ENCODE measurements around the gene GPI. TPM values are rescaled to one million over a fixed set of nuclear protein-coding genes. Genes with fewer than 3 reads are reported as not detected.

Gene GPI
- total RNA-seq, 3 donors from 2014 or later (not counting 1 experiment from before 2014, with no cell fraction given) = 98.5 to 132 (median 104) TPM

- 94% methylated on average over 4 of the region's 4 CpGs for WGBS (ENCODE audit: insufficient coverage)
- Histone ChIP-seq H3K27ac (ENCODE audit: low read length) (no peak overlapping the region), H3K4me3 (ENCODE audit: low read length) (no peak overlapping the region), H3K27me3 (ENCODE audit: control insufficient read depth, insufficient read depth, low read length) (no peaks in the 10 kb centered on the region), H3K9me3 (ENCODE audit: control insufficient read depth, insufficient read depth, low read length) (no peaks in the 10 kb centered on the region), H3K36me3 (ENCODE audit: control insufficient read depth, insufficient read depth, low read length) (peaks cover 13% of the 10 kb centered on the region), H3K4me1 (ENCODE audit: control insufficient read depth, insufficient read depth, low read length) (peaks cover 30% of the 10 kb centered on the region)
- intact Hi-C loops (cut with micrococcal nuclease) = no loop called here
- TF ChIP-seq CTCF (IDR thresholded peaks at IDR 0.05) = no peak
- Mint-ChIP-seq H3K4me3 (no peak overlapping the region), H3K36me3 (peaks cover 7% of the 10 kb centered on the region), H3K27me3 (ENCODE audit: low read depth in 2 of 2) (no peaks in the 10 kb centered on the region), H3K4me1 (peaks cover 18 to 24% of the 10 kb centered on the region in 2 donors), H3K27ac (no peak overlapping the region), H3K9me3 (no peaks in the 10 kb centered on the region)
- no peak for DNase-seq
- no peak for ATAC-seq
Observed at GRCh38 chr19:34356875-34357274, 8.1 kb upstream of the GPI start.

GRCh38 chr19:34357431-34357830 lies 7.6 kb upstream of the GPI start:
- no peaks in the 10 kb centered on the region for H3K9me3 ChIP-seq (ENCODE audit: control insufficient read depth, insufficient read depth, low read length)
- Mint-ChIP-seq H3K36me3 (peaks cover 7% of the 10 kb centered on the region), H3K9me3 (no peaks in the 10 kb centered on the region), H3K4me1 (peaks cover 18 to 24% of the 10 kb centered on the region in 2 donors), H3K27ac (peak overlapping the region; percentile 2 to 59), H3K27me3 (ENCODE audit: low read depth in 2 of 2) (no peaks in the 10 kb centered on the region), H3K4me3 (peak overlapping the region; percentile 64)
- H3K36me3 ChIP-seq (ENCODE audit: control insufficient read depth, insufficient read depth, low read length) = peaks cover 13% of the 10 kb centered on the region
- H3K4me3 ChIP-seq (ENCODE audit: low read length) = no peak overlapping the region
- ATAC-seq (no peak), DNase-seq (no peak)
- no peak for TF ChIP-seq CTCF (IDR thresholded peaks at IDR 0.05)
- no peaks in the 10 kb centered on the region for H3K27me3 ChIP-seq (ENCODE audit: control insufficient read depth, insufficient read depth, low read length)
- H3K4me1 ChIP-seq (ENCODE audit: control insufficient read depth, insufficient read depth, low read length) = peaks cover 25% of the 10 kb centered on the region
- intact Hi-C loops (cut with micrococcal nuclease) = no loop called here
- 98% methylated on average over 4 of the region's 4 CpGs for WGBS (ENCODE audit: insufficient coverage)
- no peak overlapping the region for H3K27ac ChIP-seq (ENCODE audit: low read length)

DNA sequence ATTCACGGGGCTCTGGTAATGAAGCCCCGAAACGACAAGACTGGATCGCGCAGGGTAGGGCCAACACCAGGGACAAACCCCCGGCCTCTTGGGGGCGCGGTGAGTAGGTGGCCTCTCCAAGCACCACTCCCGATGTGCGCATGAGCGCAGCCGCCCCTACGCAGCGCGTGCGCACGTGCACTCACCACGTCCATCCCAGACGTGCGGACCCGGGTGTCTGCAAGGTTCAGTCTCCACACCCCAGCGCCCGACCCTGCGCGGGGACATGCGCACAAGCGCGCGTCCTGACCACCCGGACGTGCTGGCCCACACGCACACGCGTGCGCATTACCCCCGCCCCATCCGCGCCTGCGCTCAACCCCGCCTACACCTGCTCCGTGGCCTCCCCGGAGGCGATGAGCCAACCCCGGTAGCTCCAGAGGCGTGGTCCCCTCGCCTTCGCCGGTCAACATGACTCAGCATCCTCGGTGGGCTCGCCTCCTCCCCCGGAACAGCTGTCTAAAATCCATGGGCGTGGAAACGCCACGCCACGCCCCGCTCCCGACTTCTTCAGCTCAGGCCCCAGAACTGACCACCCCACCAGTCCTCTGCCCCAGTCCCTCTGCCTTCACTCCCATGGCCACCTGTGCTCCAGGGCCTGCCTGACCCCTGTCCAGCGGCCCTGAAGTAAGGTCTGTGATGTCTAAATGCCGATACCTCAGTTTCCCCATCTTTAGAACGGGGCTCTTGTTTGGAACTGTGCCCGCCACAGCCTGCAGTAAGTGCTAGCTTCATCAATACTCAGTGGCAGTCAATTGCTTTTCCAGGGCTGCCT lies 5.6 kb upstream of the GPI start:
- no peaks in the 10 kb centered on the region for H3K9me3 Mint-ChIP-seq
- intact Hi-C loops (cut with micrococcal nuclease) = loop anchor here (2.0 kb wide), 1 partner anchor 71 kb away; no protein-coding TSS in a partner anchor
- H3K27me3 Mint-ChIP-seq (ENCODE audit: low read depth in 2 of 2) = no peaks in the 10 kb centered on the region
- peak overlapping the region; percentile 87 to 95 for H3K27ac Mint-ChIP-seq
- Histone ChIP-seq H3K36me3 (ENCODE audit: control insufficient read depth, insufficient read depth, low read length) (peaks cover 2% of the 10 kb centered on the region), H3K4me1 (ENCODE audit: control insufficient read depth, insufficient read depth, low read length) (peaks cover 19% of the 10 kb centered on the region), H3K27me3 (ENCODE audit: control insufficient read depth, insufficient read depth, low read length) (no peaks in the 10 kb centered on the region), H3K4me3 (ENCODE audit: low read length) (peak overlapping the region; percentile 36), H3K27ac (ENCODE audit: low read length) (peak overlapping the region; percentile 69), H3K9me3 (ENCODE audit: control insufficient read depth, insufficient read depth, low read length) (no peaks in the 10 kb centered on the region)
- ATAC-seq (peak; percentile 87 to 93 (median 89)), DNase-seq (peak; percentile 85 to 96)
- peaks cover 7% of the 10 kb centered on the region for H3K36me3 Mint-ChIP-seq
- WGBS (ENCODE audit: insufficient coverage) = 6% methylated on average over 61 of the region's 61 CpGs
- peak overlapping the region; percentile 95 for H3K4me3 Mint-ChIP-seq
- TF ChIP-seq CTCF (IDR thresholded peaks at IDR 0.05) = peak; percentile 59
- peaks cover 19 to 24% of the 10 kb centered on the region in 2 donors for H3K4me1 Mint-ChIP-seq

Data from natural killer cell (primary cell).